MM.1S (cell line): ENCODE data around the gene LGMN.

ENCODE experiments used
- DNase-seq: peaks from one replicate; pipeline ENCODE4 v3.0.0-alpha.2; 2015
- H2AFZ ChIP-seq: fragments of 300-600 bp; sonication (generic); 2 replicates; pipeline ENCODE4 v1.6.0; 2016; ENCODE audit warnings: antibody characterized with exemption, low read length
- H3F3A ChIP-seq: fragments of 300-600 bp; sonication (generic); 2 replicates; pipeline ENCODE4 v1.6.1; 2016; ENCODE audit warnings: mild to moderate bottlenecking, antibody characterized with exemption, low read length, moderate library complexity, mixed read lengths; ENCODE audit not compliant: insufficient read depth
- H3K27ac ChIP-seq: fragments of 300-600 bp; sonication (generic); 2 replicates; pipeline ENCODE4 v1.5.1; 2016; ENCODE audit warnings: mild to moderate bottlenecking, low read length
- H3K27me3 ChIP-seq: fragments of 300-600 bp; sonication (generic); replicated peaks from 2 replicates; pipeline ENCODE4 v1.6.0; 2016; ENCODE audit warnings: low read length; ENCODE audit not compliant: insufficient read depth
- H3K36me3 ChIP-seq: fragments of 300-600 bp; sonication (generic); replicated peaks from 2 replicates; pipeline ENCODE4 v1.6.1; 2016; ENCODE audit warnings: mild to moderate bottlenecking, low read length, mixed read lengths; ENCODE audit not compliant: insufficient read depth
- H3K4me1 ChIP-seq: fragments of 300-600 bp; sonication (generic); 2 replicates; pipeline ENCODE4 v1.6.1; 2016; ENCODE audit warnings: low read length, mixed read lengths
- H3K4me2 ChIP-seq: fragments of 300-600 bp; sonication (generic); 2 replicates; pipeline ENCODE4 v1.6.0; 2016; ENCODE audit warnings: low read depth, low read length
- H3K4me3 ChIP-seq: fragments of 300-600 bp; sonication (generic); 2 replicates; pipeline ENCODE4 v1.5.1; 2016; ENCODE audit warnings: low read length, mixed read lengths
- H3K79me2 ChIP-seq: fragments of 300-600 bp; sonication (generic); 2 replicates; pipeline ENCODE4 v1.6.1; 2016; ENCODE audit warnings: mixed run types, low read length, mixed read lengths
- H3K9ac ChIP-seq: fragments of 300-600 bp; sonication (generic); 2 replicates; pipeline ENCODE4 v1.6.1; 2016; ENCODE audit warnings: low read length, mixed read lengths
- H3K9me2 ChIP-seq: fragments of 300-600 bp; sonication (generic); replicated peaks from 2 replicates; pipeline ENCODE4 v1.6.1; 2016; ENCODE audit warnings: mild to moderate bottlenecking, low read length, mixed read lengths; ENCODE audit not compliant: insufficient read depth
- H3K9me3 ChIP-seq: fragments of 300-600 bp; sonication (generic); replicated peaks from 2 replicates; pipeline ENCODE4 v1.6.1; 2016; ENCODE audit warnings: mild to moderate bottlenecking, low read length, mixed read lengths; ENCODE audit not compliant: insufficient read depth
- H4K20me1 ChIP-seq: fragments of 300-600 bp; sonication (generic); 2 replicates; pipeline ENCODE4 v1.6.1; 2016; ENCODE audit warnings: mild to moderate bottlenecking, low read length, moderate library complexity, mixed read lengths; ENCODE audit not compliant: insufficient read depth
- EZH2 ChIP-seq: fragments of 300-600 bp; sonication (generic); optimal IDR thresholded peaks from 2 replicates; pipeline ENCODE3; 2017; ENCODE audit warnings: low read depth, mild to moderate bottlenecking, antibody characterized with exemption, low read length, mixed read lengths
- EZH2phosphoT487 ChIP-seq: fragments of 300-600 bp; sonication (generic); IDR thresholded peaks from 2 replicates; pipeline ENCODE4 v1.6.1; 2018; ENCODE audit warnings: antibody characterized with exemption, low read length
- TF ChIP-seq, protein P1 (sequence below): fragments of 300-600 bp; sonication (generic); IDR thresholded peaks from 2 replicates; pipeline ENCODE4 v1.5.1; 2016; ENCODE audit warnings: antibody characterized with exemption, low read length, mixed read lengths

LGMN gene

GRCh38 chr14:92686411-92686899, 62.0 kb downstream of the LGMN start:
- H3K79me2 ChIP-seq = no peaks in the 10 kb centered on the region
- H3K4me3 ChIP-seq = no peak overlapping the region
- H4K20me1 ChIP-seq = no peaks in the 10 kb centered on the region
- H3K36me3 ChIP-seq = no peaks in the 10 kb centered on the region
- no peak overlapping the region for H2AFZ ChIP-seq
- H3K9me2 ChIP-seq = no peaks in the 10 kb centered on the region
- peak overlapping the region; percentile 59 for H3K4me2 ChIP-seq
- no peaks in the 10 kb centered on the region for H3K4me1 ChIP-seq
- no peaks in the 10 kb centered on the region for H3K9me3 ChIP-seq
- H3K9ac ChIP-seq = no peak overlapping the region
- no peaks in the 10 kb centered on the region for H3F3A ChIP-seq
- DNase-seq = no peak
- H3K27me3 ChIP-seq = no peaks in the 10 kb centered on the region
- no peak for TF ChIP-seq EZH2
- no peak overlapping the region for H3K27ac ChIP-seq

DNA sequence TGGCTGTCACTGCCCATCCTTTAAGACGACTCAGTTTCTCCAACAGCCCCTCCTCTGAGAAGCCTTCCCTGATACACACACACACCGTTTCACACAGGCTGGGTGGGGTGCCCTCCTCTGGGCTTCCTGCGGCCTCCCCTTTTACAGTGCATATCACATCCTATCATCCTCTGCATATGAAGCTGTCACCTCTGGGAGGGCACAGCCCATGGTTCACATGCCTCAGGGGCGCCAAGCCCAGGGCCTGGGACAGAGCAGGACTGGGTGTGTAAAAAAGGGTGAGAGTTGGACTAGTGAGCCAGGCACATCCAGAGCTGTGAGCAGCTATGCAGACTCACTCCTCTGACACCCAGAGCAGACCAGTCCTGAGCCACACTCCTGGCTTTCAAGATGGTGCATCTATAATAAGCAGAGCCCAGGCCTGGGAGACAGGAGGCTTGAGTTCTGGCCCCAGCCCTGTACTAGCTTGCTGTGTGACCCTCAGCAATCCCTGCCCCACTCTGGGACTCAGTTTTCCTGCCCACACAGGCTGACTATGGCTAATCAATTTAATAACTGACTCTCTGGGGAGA, 62.6 kb downstream of the LGMN start:
- H3K4me1 ChIP-seq = no peaks in the 10 kb centered on the region
- no peaks in the 10 kb centered on the region for H3K79me2 ChIP-seq
- no peaks in the 10 kb centered on the region for H4K20me1 ChIP-seq
- H3K27me3 ChIP-seq = no peaks in the 10 kb centered on the region
- no peak for DNase-seq
- H3K4me3 ChIP-seq = no peak overlapping the region
- TF ChIP-seq EZH2phosphoT487 (no peak), EZH2 (no peak)
- TF ChIP-seq, protein P1, sequence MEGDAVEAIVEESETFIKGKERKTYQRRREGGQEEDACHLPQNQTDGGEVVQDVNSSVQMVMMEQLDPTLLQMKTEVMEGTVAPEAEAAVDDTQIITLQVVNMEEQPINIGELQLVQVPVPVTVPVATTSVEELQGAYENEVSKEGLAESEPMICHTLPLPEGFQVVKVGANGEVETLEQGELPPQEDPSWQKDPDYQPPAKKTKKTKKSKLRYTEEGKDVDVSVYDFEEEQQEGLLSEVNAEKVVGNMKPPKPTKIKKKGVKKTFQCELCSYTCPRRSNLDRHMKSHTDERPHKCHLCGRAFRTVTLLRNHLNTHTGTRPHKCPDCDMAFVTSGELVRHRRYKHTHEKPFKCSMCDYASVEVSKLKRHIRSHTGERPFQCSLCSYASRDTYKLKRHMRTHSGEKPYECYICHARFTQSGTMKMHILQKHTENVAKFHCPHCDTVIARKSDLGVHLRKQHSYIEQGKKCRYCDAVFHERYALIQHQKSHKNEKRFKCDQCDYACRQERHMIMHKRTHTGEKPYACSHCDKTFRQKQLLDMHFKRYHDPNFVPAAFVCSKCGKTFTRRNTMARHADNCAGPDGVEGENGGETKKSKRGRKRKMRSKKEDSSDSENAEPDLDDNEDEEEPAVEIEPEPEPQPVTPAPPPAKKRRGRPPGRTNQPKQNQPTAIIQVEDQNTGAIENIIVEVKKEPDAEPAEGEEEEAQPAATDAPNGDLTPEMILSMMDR = no peak
- no peaks in the 10 kb centered on the region for H3K9me2 ChIP-seq
- H3K9ac ChIP-seq = no peak overlapping the region
- no peaks in the 10 kb centered on the region for H3K9me3 ChIP-seq
- no peaks in the 10 kb centered on the region for H3K36me3 ChIP-seq
- H3K4me2 ChIP-seq = no peak overlapping the region
- H2AFZ ChIP-seq = no peak overlapping the region
- H3K27ac ChIP-seq = no peak overlapping the region
- H3F3A ChIP-seq = no peaks in the 10 kb centered on the region

- Histone ChIP-seq H3K4me1 (no peaks in the 10 kb centered on the region), H3F3A (no peaks in the 10 kb centered on the region), H4K20me1 (no peaks in the 10 kb centered on the region), H3K4me3 (no peak overlapping the region), H3K9ac (no peak overlapping the region), H3K4me2 (no peak overlapping the region), H3K9me2 (no peaks in the 10 kb centered on the region), H3K79me2 (no peaks in the 10 kb centered on the region), H2AFZ (no peak overlapping the region), H3K27ac (no peak overlapping the region), H3K27me3 (no peaks in the 10 kb centered on the region), H3K36me3 (no peaks in the 10 kb centered on the region), H3K9me3 (no peaks in the 10 kb centered on the region)
- DNase-seq = no peak
- TF ChIP-seq EZH2 (no peak), EZH2phosphoT487 (no peak)
- TF ChIP-seq, protein P1 = no peak
These were observed 63.4 kb downstream of the LGMN start for GRCh38 chr14:92684801-92685560.

- TF ChIP-seq, protein P1 = no peak
- no peak for TF ChIP-seq EZH2phosphoT487
- no peak for TF ChIP-seq EZH2
- H4K20me1 ChIP-seq = no peaks in the 10 kb centered on the region
- H3K36me3 ChIP-seq = no peaks in the 10 kb centered on the region
- no peaks in the 10 kb centered on the region for H3F3A ChIP-seq
- no peak overlapping the region for H3K4me3 ChIP-seq
- H3K27ac ChIP-seq = no peak overlapping the region
- H2AFZ ChIP-seq = no peak overlapping the region
- no peak for DNase-seq
- no peak overlapping the region for H3K4me2 ChIP-seq
- no peak overlapping the region for H3K9ac ChIP-seq
- H3K9me3 ChIP-seq = no peaks in the 10 kb centered on the region
- H3K9me2 ChIP-seq = no peaks in the 10 kb centered on the region
- no peaks in the 10 kb centered on the region for H3K27me3 ChIP-seq
- H3K4me1 ChIP-seq = no peaks in the 10 kb centered on the region
- no peaks in the 10 kb centered on the region for H3K79me2 ChIP-seq
These were observed 65.4 kb downstream of the LGMN start for GRCh38 chr14:92683041-92683440.
